WTC11 (cell line): Measurements from ENCODE around the gene ZNF277. TPM values are rescaled to one million over a fixed set of nuclear protein-coding genes. Genes with fewer than 3 reads are reported as not detected.

Source experiments
- ATAC-seq: fragments of 200-7000 bp; cut with Tn5 transposase; 2 replicates; pipeline ENCODE4 v1.10.0; 2021; ENCODE audit warnings: mild to moderate bottlenecking, moderate library complexity
- CTCF ChIA-PET: fragments of 300-600 bp; sonication (Branson Sonifier 250); formaldehyde crosslinking; loops from one replicate; lab custom pipeline; 2021; ENCODE audit warnings: antibody characterized with exemption; lab: Charles Lee
- POLR2A ChIA-PET: fragments of 350-600 bp; sonication (Branson Sonifier 250); formaldehyde crosslinking; loops from one replicate; lab custom pipeline; 2021; ENCODE audit warnings: antibody characterized with exemption; lab: Charles Lee
- DNase-seq: peaks from one replicate; pipeline ENCODE4 v3.0.0; 2021; ENCODE audit warnings: low spot score
- H3K27ac Mint-ChIP-seq: 2 replicates; pipeline ENCODE4 v1.8.0; 2021; ENCODE audit warnings: mixed read lengths
- H3K27me3 Mint-ChIP-seq: 2 replicates; pipeline ENCODE4 v1.8.0; 2021; ENCODE audit warnings: low read depth, mild to moderate bottlenecking, moderate library complexity, mixed read lengths
- H3K36me3 Mint-ChIP-seq: 2 replicates; pipeline ENCODE4 v1.8.0; 2021; ENCODE audit warnings: mixed read lengths
- H3K4me1 Mint-ChIP-seq: 2 replicates; pipeline ENCODE4 v1.8.0; 2022; ENCODE audit warnings: mixed read lengths
- H3K4me3 Mint-ChIP-seq: 2 replicates; pipeline ENCODE4 v1.8.0; 2021; ENCODE audit warnings: mild to moderate bottlenecking, moderate library complexity, mixed read lengths
- H3K9me3 Mint-ChIP-seq: 2 replicates; pipeline ENCODE4 v1.8.0; 2021; ENCODE audit warnings: mixed read lengths
- ATF1 ChIP-seq: sonication (generic); formaldehyde crosslinking; IDR thresholded peaks from 2 replicates; pipeline ENCODE4 v1.8.1; 2023; ENCODE audit warnings: mild to moderate bottlenecking, moderate library complexity, missing genetic modification reagents
- CREB1 ChIP-seq: sonication (generic); formaldehyde crosslinking; IDR thresholded peaks from 2 replicates; pipeline ENCODE4 v1.8.0; 2023; ENCODE audit warnings: mild to moderate bottlenecking, missing genetic modification reagents
- ELF4 ChIP-seq: sonication (generic); formaldehyde crosslinking; IDR thresholded peaks from 2 replicates; pipeline ENCODE4 v1.8.1; 2022; ENCODE audit warnings: low read depth, mild to moderate bottlenecking, moderate library complexity, missing genetic modification reagents
- FOXK1 ChIP-seq: sonication (generic); formaldehyde crosslinking; IDR thresholded peaks from 2 replicates; pipeline ENCODE4 v1.8.0; 2022; ENCODE audit warnings: mild to moderate bottlenecking, moderate library complexity, missing genetic modification reagents
- GRHL2 ChIP-seq: fragments of 250-450 bp; sonication (Bioruptor Pico); IDR thresholded peaks from 2 replicates; pipeline ENCODE4 v1.8.0; 2022; ENCODE audit warnings: mild to moderate bottlenecking, moderate library complexity; ENCODE audit not compliant: insufficient replicate concordance, severe bottlenecking
- GTF2I ChIP-seq: fragments of 250-450 bp; sonication (Bioruptor Pico); conservative IDR thresholded peaks from 2 replicates; pipeline ENCODE4 v1.4.0; 2021; ENCODE audit warnings: mild to moderate bottlenecking
- HMGA2 ChIP-seq: fragments of 250-450 bp; sonication (Bioruptor Pico); IDR thresholded peaks from 2 replicates; pipeline ENCODE4 v1.4.0; 2021; ENCODE audit warnings: mild to moderate bottlenecking, moderate library complexity
- IRF2 ChIP-seq: sonication (generic); formaldehyde crosslinking; IDR thresholded peaks from 2 replicates; pipeline ENCODE4 v1.8.0; 2022; ENCODE audit warnings: low read depth, missing genetic modification reagents, borderline replicate concordance
- KAT7 ChIP-seq: sonication (generic); formaldehyde crosslinking; IDR thresholded peaks from 2 replicates; pipeline ENCODE4 v1.8.1; 2023; ENCODE audit warnings: missing genetic modification reagents, mild to moderate bottlenecking, borderline replicate concordance
- MYBL2 ChIP-seq: sonication (generic); formaldehyde crosslinking; IDR thresholded peaks from 2 replicates; pipeline ENCODE4 v1.8.1; 2023; ENCODE audit warnings: mild to moderate bottlenecking, moderate library complexity, missing genetic modification reagents
- NFATC4 ChIP-seq: fragments of 250-450 bp; sonication (Bioruptor Pico); IDR thresholded peaks from 2 replicates; pipeline ENCODE4 v1.9.0; 2021; ENCODE audit warnings: mild to moderate bottlenecking
- NR2C2 ChIP-seq: sonication (generic); formaldehyde crosslinking; IDR thresholded peaks from 2 replicates; pipeline ENCODE4 v1.8.0; 2022; ENCODE audit warnings: mild to moderate bottlenecking, missing genetic modification reagents
- NR3C1 ChIP-seq: sonication (generic); formaldehyde crosslinking; conservative IDR thresholded peaks from 2 replicates; pipeline ENCODE4 v1.8.1; 2023; ENCODE audit warnings: low read depth, mild to moderate bottlenecking, missing genetic modification reagents
- OVOL2 ChIP-seq: fragments of 250-450 bp; sonication (Bioruptor Pico); IDR thresholded peaks from 2 replicates; pipeline ENCODE4 v1.9.0; 2021; ENCODE audit warnings: mild to moderate bottlenecking, borderline replicate concordance
- RELA ChIP-seq: sonication (generic); formaldehyde crosslinking; IDR thresholded peaks from 2 replicates; pipeline ENCODE4 v1.8.1; 2022; ENCODE audit warnings: missing genetic modification reagents, mild to moderate bottlenecking, borderline replicate concordance
- TEAD4 ChIP-seq: sonication (generic); formaldehyde crosslinking; IDR thresholded peaks from 2 replicates; pipeline ENCODE4 v1.8.0; 2022; ENCODE audit warnings: mild to moderate bottlenecking, missing genetic modification reagents
- ZNF121 ChIP-seq: sonication (generic); formaldehyde crosslinking; IDR thresholded peaks from 2 replicates; pipeline ENCODE4 v1.8.0; 2023; ENCODE audit warnings: missing genetic modification reagents
- total RNA-seq: library from RNA; stranded (reverse); gene quantifications from 3 replicates; pipeline ENCODE4 v1.2.3, GENCODE V29; 2021
- TF ChIP-seq, protein P1 (sequence below): fragments of 250-450 bp; sonication (Bioruptor Pico); IDR thresholded peaks from 2 replicates; pipeline ENCODE4 v1.9.0; 2021; ENCODE audit warnings: moderate library complexity, mild to moderate bottlenecking, inconsistent platforms, borderline replicate concordance
- TF ChIP-seq, protein P2 (sequence below): sonication (generic); formaldehyde crosslinking; IDR thresholded peaks from 2 replicates; pipeline ENCODE4 v1.8.1; 2022; ENCODE audit warnings: low read depth, mild to moderate bottlenecking, moderate library complexity, missing genetic modification reagents, borderline replicate concordance
- TF ChIP-seq, protein P3 (sequence below): sonication (generic); formaldehyde crosslinking; IDR thresholded peaks from 2 replicates; pipeline ENCODE4 v1.8.0; 2022; ENCODE audit warnings: mild to moderate bottlenecking, missing genetic modification reagents
- TF ChIP-seq, protein P4 (sequence below): sonication (generic); formaldehyde crosslinking; IDR thresholded peaks from 2 replicates; pipeline ENCODE4 v1.8.0; 2022; ENCODE audit warnings: mild to moderate bottlenecking, missing genetic modification reagents
- TF ChIP-seq, protein P5 (sequence below): sonication (generic); formaldehyde crosslinking; IDR thresholded peaks from 2 replicates; pipeline ENCODE4 v1.8.1; 2023; ENCODE audit warnings: mild to moderate bottlenecking, missing genetic modification reagents, borderline replicate concordance
- TF ChIP-seq, protein P6 (sequence below): sonication (generic); formaldehyde crosslinking; IDR thresholded peaks from 2 replicates; pipeline ENCODE4 v1.8.1; 2022; ENCODE audit warnings: mild to moderate bottlenecking, missing genetic modification reagents, moderate library complexity, borderline replicate concordance
- TF ChIP-seq, protein P7 (sequence below): sonication (generic); formaldehyde crosslinking; IDR thresholded peaks from 2 replicates; pipeline ENCODE4 v1.8.1; 2023; ENCODE audit warnings: mild to moderate bottlenecking, missing genetic modification reagents

Gene ZNF277
- total RNA-seq, 1 experiment from 2014 or later = 22.5 TPM

DNA sequence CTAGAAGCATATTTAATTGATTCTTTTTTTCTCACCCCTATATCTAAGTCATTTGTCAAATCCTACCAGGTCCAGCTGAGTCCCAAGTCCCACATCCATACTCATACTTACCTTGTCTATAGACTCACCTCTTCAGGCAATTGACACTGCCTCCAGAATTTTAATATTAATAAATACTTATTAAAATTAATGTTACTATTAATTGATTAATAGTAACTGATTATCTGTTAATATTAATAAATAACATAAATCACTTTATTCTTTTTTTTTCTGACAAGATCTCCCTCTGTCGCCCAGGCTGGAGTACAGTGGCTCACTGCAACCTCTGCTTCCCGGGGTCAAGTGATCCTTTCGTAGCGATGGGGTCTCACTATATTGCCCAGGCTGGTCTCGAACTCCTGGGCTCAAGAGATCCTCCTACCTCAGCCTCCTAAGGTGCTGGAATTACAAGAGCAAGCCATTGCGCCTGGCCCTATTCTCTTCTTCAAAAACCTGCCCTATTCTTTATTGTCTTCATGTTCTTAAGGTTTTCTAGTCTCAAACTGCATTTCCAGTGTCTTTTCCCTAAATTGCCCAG, 94.4 kb downstream of the ZNF277 start:
- Mint-ChIP-seq H3K4me3 (no peak overlapping the region), H3K36me3 (no peaks in the 10 kb centered on the region; the same call in 1 of the 2 replicates), H3K9me3 (no peaks in the 10 kb centered on the region), H3K27me3 (no peaks in the 10 kb centered on the region), H3K27ac (no peak overlapping the region), H3K4me1 (peaks cover 15% of the 10 kb centered on the region)
- POLR2A ChIA-PET = no interaction called here
- ATAC-seq (no peak), DNase-seq (no peak)
- CTCF ChIA-PET = no interaction called here
- TF ChIP-seq ATF1 (CRISPR knock-in tag) (no peak), NFATC4 (no peak), TEAD4 (no peak), ZNF121 (peak; percentile 81), CREB1 (CRISPR knock-in tag) (no peak), HMGA2 (CRISPR knock-in tag) (peak; percentile 40; the same call in 1 of the 2 replicates), NR2C2 (CRISPR knock-in tag) (no peak)
- TF ChIP-seq, protein P1, sequence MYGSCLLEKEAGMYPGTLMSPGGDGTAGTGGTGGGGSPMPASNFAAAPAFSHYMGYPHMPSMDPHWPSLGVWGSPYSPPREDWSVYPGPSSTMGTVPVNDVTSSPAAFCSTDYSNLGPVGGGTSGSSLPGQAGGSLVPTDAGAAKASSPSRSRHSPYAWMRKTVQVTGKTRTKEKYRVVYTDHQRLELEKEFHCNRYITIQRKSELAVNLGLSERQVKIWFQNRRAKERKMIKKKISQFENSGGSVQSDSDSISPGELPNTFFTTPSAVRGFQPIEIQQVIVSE (CRISPR knock-in tag) = no peak
- TF ChIP-seq, protein P2, sequence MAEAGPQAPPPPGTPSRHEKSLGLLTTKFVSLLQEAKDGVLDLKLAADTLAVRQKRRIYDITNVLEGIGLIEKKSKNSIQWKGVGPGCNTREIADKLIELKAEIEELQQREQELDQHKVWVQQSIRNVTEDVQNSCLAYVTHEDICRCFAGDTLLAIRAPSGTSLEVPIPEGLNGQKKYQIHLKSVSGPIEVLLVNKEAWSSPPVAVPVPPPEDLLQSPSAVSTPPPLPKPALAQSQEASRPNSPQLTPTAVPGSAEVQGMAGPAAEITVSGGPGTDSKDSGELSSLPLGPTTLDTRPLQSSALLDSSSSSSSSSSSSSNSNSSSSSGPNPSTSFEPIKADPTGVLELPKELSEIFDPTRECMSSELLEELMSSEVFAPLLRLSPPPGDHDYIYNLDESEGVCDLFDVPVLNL (CRISPR knock-in tag) = no peak
- TF ChIP-seq, protein P3, sequence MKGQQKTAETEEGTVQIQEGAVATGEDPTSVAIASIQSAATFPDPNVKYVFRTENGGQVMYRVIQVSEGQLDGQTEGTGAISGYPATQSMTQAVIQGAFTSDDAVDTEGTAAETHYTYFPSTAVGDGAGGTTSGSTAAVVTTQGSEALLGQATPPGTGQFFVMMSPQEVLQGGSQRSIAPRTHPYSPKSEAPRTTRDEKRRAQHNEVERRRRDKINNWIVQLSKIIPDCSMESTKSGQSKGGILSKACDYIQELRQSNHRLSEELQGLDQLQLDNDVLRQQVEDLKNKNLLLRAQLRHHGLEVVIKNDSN (CRISPR knock-in tag) = no peak
- TF ChIP-seq, protein P4, sequence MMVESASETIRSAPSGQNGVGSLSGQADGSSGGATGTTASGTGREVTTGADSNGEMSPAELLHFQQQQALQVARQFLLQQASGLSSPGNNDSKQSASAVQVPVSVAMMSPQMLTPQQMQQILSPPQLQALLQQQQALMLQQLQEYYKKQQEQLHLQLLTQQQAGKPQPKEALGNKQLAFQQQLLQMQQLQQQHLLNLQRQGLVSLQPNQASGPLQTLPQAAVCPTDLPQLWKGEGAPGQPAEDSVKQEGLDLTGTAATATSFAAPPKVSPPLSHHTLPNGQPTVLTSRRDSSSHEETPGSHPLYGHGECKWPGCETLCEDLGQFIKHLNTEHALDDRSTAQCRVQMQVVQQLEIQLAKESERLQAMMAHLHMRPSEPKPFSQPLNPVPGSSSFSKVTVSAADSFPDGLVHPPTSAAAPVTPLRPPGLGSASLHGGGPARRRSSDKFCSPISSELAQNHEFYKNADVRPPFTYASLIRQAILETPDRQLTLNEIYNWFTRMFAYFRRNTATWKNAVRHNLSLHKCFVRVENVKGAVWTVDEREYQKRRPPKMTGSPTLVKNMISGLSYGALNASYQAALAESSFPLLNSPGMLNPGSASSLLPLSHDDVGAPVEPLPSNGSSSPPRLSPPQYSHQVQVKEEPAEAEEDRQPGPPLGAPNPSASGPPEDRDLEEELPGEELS (CRISPR knock-in tag) = no peak

DNA sequence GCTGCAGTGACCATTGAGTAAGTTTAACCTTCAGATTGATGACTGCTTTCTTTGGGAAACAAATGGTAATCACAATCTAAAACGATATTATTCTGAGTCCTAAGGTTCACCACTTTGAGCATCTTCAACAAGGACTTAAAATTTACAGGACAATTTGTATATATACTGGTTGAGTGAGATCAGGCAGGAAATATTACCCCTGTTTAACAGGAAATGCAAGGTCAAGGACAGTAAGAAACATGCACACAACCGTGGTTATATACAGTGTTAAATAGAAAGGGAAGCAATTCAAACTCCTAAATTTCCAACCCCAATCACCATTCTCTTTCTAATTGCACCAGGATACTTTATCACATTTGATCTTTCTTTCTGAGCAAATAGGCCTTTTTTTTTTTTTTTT, 96.1 kb downstream of the ZNF277 start:
- ChIA-PET CTCF (interaction anchor here (0.7 kb wide), 1 partner anchor 554 kb away, joined by 3 read pairs; no protein-coding TSS in a partner anchor), POLR2A (interaction anchor here (0.7 kb wide), 1 partner anchor 97 kb away, joined by 3 read pairs; no protein-coding TSS in a partner anchor)
- ATAC-seq (no peak), DNase-seq (no peak)
- no peak overlapping the region for H3K4me3 Mint-ChIP-seq
- H3K27me3 Mint-ChIP-seq = no peaks in the 10 kb centered on the region
- H3K36me3 Mint-ChIP-seq = no peaks in the 10 kb centered on the region; the same call in 1 of the 2 replicates
- 0 out of 2 replicates have a peak overlapping the region, but pooled peaks have one; percentile 52 for H3K27ac Mint-ChIP-seq
- H3K4me1 Mint-ChIP-seq = peaks cover 15% of the 10 kb centered on the region
- H3K9me3 Mint-ChIP-seq = no peaks in the 10 kb centered on the region
- no peak for TF ChIP-seq NR3C1 (CRISPR knock-in tag)
- no peak for TF ChIP-seq GTF2I
- TF ChIP-seq IRF2 = no peak
- no peak for TF ChIP-seq OVOL2 (CRISPR knock-in tag)
- TF ChIP-seq MYBL2 (CRISPR knock-in tag) = no peak
- no peak for TF ChIP-seq GRHL2 (CRISPR knock-in tag)
- no peak for TF ChIP-seq RELA (CRISPR knock-in tag)
- TF ChIP-seq, protein P5, sequence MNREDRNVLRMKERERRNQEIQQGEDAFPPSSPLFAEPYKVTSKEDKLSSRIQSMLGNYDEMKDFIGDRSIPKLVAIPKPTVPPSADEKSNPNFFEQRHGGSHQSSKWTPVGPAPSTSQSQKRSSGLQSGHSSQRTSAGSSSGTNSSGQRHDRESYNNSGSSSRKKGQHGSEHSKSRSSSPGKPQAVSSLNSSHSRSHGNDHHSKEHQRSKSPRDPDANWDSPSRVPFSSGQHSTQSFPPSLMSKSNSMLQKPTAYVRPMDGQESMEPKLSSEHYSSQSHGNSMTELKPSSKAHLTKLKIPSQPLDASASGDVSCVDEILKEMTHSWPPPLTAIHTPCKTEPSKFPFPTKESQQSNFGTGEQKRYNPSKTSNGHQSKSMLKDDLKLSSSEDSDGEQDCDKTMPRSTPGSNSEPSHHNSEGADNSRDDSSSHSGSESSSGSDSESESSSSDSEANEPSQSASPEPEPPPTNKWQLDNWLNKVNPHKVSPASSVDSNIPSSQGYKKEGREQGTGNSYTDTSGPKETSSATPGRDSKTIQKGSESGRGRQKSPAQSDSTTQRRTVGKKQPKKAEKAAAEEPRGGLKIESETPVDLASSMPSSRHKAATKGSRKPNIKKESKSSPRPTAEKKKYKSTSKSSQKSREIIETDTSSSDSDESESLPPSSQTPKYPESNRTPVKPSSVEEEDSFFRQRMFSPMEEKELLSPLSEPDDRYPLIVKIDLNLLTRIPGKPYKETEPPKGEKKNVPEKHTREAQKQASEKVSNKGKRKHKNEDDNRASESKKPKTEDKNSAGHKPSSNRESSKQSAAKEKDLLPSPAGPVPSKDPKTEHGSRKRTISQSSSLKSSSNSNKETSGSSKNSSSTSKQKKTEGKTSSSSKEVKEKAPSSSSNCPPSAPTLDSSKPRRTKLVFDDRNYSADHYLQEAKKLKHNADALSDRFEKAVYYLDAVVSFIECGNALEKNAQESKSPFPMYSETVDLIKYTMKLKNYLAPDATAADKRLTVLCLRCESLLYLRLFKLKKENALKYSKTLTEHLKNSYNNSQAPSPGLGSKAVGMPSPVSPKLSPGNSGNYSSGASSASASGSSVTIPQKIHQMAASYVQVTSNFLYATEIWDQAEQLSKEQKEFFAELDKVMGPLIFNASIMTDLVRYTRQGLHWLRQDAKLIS (CRISPR knock-in tag) = no peak
- TF ChIP-seq KAT7 (CRISPR knock-in tag) = no peak
- no peak for TF ChIP-seq FOXK1
- TF ChIP-seq, protein P6, sequence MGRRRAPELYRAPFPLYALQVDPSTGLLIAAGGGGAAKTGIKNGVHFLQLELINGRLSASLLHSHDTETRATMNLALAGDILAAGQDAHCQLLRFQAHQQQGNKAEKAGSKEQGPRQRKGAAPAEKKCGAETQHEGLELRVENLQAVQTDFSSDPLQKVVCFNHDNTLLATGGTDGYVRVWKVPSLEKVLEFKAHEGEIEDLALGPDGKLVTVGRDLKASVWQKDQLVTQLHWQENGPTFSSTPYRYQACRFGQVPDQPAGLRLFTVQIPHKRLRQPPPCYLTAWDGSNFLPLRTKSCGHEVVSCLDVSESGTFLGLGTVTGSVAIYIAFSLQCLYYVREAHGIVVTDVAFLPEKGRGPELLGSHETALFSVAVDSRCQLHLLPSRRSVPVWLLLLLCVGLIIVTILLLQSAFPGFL = no peak
- TF ChIP-seq, protein P7, sequence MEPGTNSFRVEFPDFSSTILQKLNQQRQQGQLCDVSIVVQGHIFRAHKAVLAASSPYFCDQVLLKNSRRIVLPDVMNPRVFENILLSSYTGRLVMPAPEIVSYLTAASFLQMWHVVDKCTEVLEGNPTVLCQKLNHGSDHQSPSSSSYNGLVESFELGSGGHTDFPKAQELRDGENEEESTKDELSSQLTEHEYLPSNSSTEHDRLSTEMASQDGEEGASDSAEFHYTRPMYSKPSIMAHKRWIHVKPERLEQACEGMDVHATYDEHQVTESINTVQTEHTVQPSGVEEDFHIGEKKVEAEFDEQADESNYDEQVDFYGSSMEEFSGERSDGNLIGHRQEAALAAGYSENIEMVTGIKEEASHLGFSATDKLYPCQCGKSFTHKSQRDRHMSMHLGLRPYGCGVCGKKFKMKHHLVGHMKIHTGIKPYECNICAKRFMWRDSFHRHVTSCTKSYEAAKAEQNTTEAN (CRISPR knock-in tag) = no peak
- TF ChIP-seq ELF4 (CRISPR knock-in tag) = no peak
